Endothelial cell of umbilical vein (primary cell): ENCODE results near the gene JPH2. TPM values are rescaled to one million over a fixed set of nuclear protein-coding genes. Genes with fewer than 3 reads are reported as not detected.

Source experiments
- BruUV-seq: library from RNA; stranded (reverse); fragments of 400-500 nt; replicated peaks from 2 replicates; lab custom pipeline; 2021; lab: Mats Ljungman, UMichigan
- CTCF ChIA-PET: fragments of 300-600, 350-600 bp; sonication (Branson Sonifier 250); formaldehyde crosslinking; loops from one replicate; lab custom pipeline; 2021; ENCODE audit warnings: antibody characterized with exemption, inconsistent platforms; lab: Charles Lee
- POLR2A ChIA-PET: fragments of 300-600, 350-600 bp; sonication (Branson Sonifier 250); formaldehyde crosslinking; loops from one replicate; lab custom pipeline; 2021; ENCODE audit warnings: antibody characterized with exemption, inconsistent platforms; lab: Charles Lee
- DNase-seq: peaks from one replicate; pipeline ENCODE4 v3.0.0-alpha.2; 2011; ENCODE audit warnings: low read depth, low spot score
- FAIRE-seq: peaks from 2 replicates; lab custom pipeline; 2011; peaks lifted over from hg19 to GRCh38; lab: Jason Lieb, UNC
- H2AFZ ChIP-seq: 2 replicates; pipeline ENCODE4 v1.6.0; 2012; ENCODE audit warnings: low read depth, low read length, control low read depth, inconsistent platforms
- H3K27ac ChIP-seq: 2 replicates; pipeline ENCODE4 v1.5.1; 2011; ENCODE audit warnings: low read depth, mild to moderate bottlenecking, control low read depth, low read length, moderate library complexity; ENCODE audit not compliant: insufficient read depth
- H3K27me3 ChIP-seq, 2 experiments: 2 replicates each; pipeline versions ENCODE4 v1.6.0 to v1.6.1; 2011; ENCODE audit warnings: low read length in 2 of 2, mixed read lengths in 1 of 2; ENCODE audit not compliant: control insufficient read depth in 2 of 2, insufficient read depth in 2 of 2
- H3K36me3 ChIP-seq, 2 experiments: 2 replicates in 1 of 2; 3 replicates in 1 of 2; pipeline ENCODE4 v1.5.1; 2011; ENCODE audit warnings: low read length in 2 of 2, mild to moderate bottlenecking in 1 of 2, moderate library complexity in 1 of 2; ENCODE audit not compliant: control insufficient read depth in 2 of 2, insufficient read depth in 2 of 2; ENCODE audit errors: extremely low read depth in 1 of 2
- H3K4me1 ChIP-seq: 3 replicates; pipeline ENCODE4 v1.5.1; 2011; ENCODE audit warnings: mild to moderate bottlenecking, low read length; ENCODE audit not compliant: control insufficient read depth, insufficient read depth; ENCODE audit errors: extremely low read depth
- H3K4me2 ChIP-seq: 2 replicates; pipeline ENCODE4 v1.6.1; 2011; ENCODE audit warnings: low read length, control low read depth, mixed read lengths; ENCODE audit not compliant: insufficient read depth
- H3K4me3 ChIP-seq, 3 experiments: fragments of 200-600 bp in 1 of 3; sonication (generic), shearing (Covaris generic) in 1 of 3; replicated peaks in 1 of 3; 2 replicates each; pipeline ENCODE4 v1.5.1; 2011 to 2016; ENCODE audit warnings: control low read depth in 3 of 3, low read length in 3 of 3, mild to moderate bottlenecking in 2 of 3, inconsistent platforms in 1 of 3, low read depth in 1 of 3, moderate library complexity in 1 of 3; ENCODE audit not compliant: insufficient read depth in 1 of 3
- H3K79me2 ChIP-seq: 2 replicates; pipeline ENCODE4 v1.6.0; 2012; ENCODE audit warnings: low read length, inconsistent platforms; ENCODE audit not compliant: control insufficient read depth, insufficient read depth
- H3K9ac ChIP-seq: replicated peaks from 2 replicates; pipeline ENCODE3; 2011; ENCODE audit warnings: low read length, control low read depth; ENCODE audit not compliant: insufficient read depth; ENCODE audit errors: extremely low read depth
- H3K9me1 ChIP-seq: replicated peaks from 3 replicates; pipeline ENCODE4 v1.6.0; 2011; ENCODE audit warnings: mild to moderate bottlenecking, low read length; ENCODE audit not compliant: control insufficient read depth, insufficient read depth; ENCODE audit errors: extremely low read depth
- H3K9me3 ChIP-seq: replicated peaks from 2 replicates; pipeline ENCODE4 v1.5.1; 2012; ENCODE audit warnings: low read length, inconsistent platforms; ENCODE audit not compliant: control insufficient read depth, insufficient read depth
- H4K20me1 ChIP-seq: replicated peaks from 2 replicates; pipeline ENCODE3; 2011; ENCODE audit warnings: mild to moderate bottlenecking, low read length; ENCODE audit not compliant: control insufficient read depth, insufficient read depth; ENCODE audit errors: extremely low read depth
- CTCF ChIP-seq, 2 donors: IDR thresholded peaks; 1 replicate in 1 of 2; 2 replicates in 1 of 2; pipeline ENCODE4 v1.5.1; 2011; ENCODE audit warnings: low read length in 2 of 2, mild to moderate bottlenecking in 2 of 2, moderate library complexity in 2 of 2, control low read depth in 1 of 2, inconsistent platforms in 1 of 2, low read depth in 1 of 2; ENCODE audit not compliant: insufficient read depth in 1 of 2; ENCODE audit errors: extremely low read depth in 1 of 2
- EZH2 ChIP-seq: IDR thresholded peaks from 2 replicates; pipeline ENCODE4 v1.6.1; 2012; ENCODE audit warnings: borderline replicate concordance, low read depth, mild to moderate bottlenecking, moderate library complexity, low read length, inconsistent platforms; ENCODE audit not compliant: severe bottlenecking
- FOS ChIP-seq: IDR thresholded peaks from 2 replicates; pipeline ENCODE4 v1.6.1; 2011; ENCODE audit warnings: mild to moderate bottlenecking, low read length, moderate library complexity, borderline replicate concordance; ENCODE audit not compliant: insufficient read depth
- GATA2 ChIP-seq: IDR thresholded peaks from 2 replicates; pipeline ENCODE4 v1.7.0; 2011; ENCODE audit warnings: low read depth, mild to moderate bottlenecking, moderate library complexity, mixed read lengths, low read length; ENCODE audit not compliant: insufficient read length, insufficient read depth
- JUN ChIP-seq: IDR thresholded peaks from 2 replicates; pipeline ENCODE4 v1.6.1; 2011; ENCODE audit warnings: borderline replicate concordance, low read depth; ENCODE audit not compliant: insufficient read length, insufficient read depth
- MYC ChIP-seq: IDR thresholded peaks from one replicate; pipeline ENCODE4 v1.6.1; 2011; ENCODE audit warnings: mild to moderate bottlenecking, low read depth, low read length
- POLR2A ChIP-seq: IDR thresholded peaks from 2 replicates; pipeline ENCODE4 v1.6.1; 2012; ENCODE audit warnings: low read depth, mild to moderate bottlenecking, control low read depth, low read length
- dilution Hi-C: fragments of 300-500 bp; cut with MboI; formaldehyde crosslinking; loops from one replicate; pipeline ENCODE4 v1.15.0; 2019; ENCODE audit warnings: low sequenced_read_pairs; ENCODE audit not compliant: extremely low pct_ligation_motif_present
- intact Hi-C: fragments of 100-400 bp; cut with micrococcal nuclease; formaldehyde crosslinking; loops from one replicate; pipeline ENCODE4 v1.10.0; 2022
- polyA plus RNA-seq, 4 experiments: library from polyadenylated mRNA; depleted of rRNA in 3 of 4; stranded (reverse) in 3 of 4; unstranded in 1 of 4; fragments of >200 nt; gene quantifications; 2 replicates each; pipeline versions ENCODE4 v1.2.1 to v1.2.3, GENCODE V29; 2011 to 2012; ENCODE audit warnings: missing spikeins in 1 of 4
- total RNA-seq: library from RNA; stranded (reverse); gene quantifications from 2 replicates; pipeline ENCODE4 v1.2.3, GENCODE V29; 2021

The JPH2 gene
- total and polyA plus RNA-seq, 2 donors (not counting 3 experiments of a cell fraction or from before 2014, with no cell fraction given): not detected

DNA sequence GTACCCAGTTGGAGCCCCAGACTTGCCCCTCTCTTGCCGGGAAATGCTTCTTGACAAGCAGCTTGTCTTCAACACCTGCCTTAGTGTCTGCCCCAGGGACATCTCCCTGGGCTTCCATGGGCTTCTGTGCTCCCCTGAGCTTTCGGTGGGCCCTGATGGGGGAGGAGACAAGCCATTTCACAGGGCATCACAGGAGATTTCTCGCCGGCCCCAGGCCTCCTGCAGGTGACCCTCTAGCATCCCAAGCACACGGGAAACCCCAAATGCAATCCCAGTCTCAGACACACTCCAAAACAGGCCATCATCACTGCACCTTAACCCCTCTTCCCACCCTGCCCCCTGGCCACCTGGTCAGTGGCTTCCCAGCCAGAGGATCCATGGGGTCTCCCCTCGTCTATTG, 74.5 kb downstream of the JPH2 start:
- CTCF ChIA-PET: interaction anchor here (0.6 to 4.4 kb wide), 3 partner anchors 78 to 672 kb away, joined by 3 to 49 read pairs (median 4); no protein-coding TSS in a partner anchor
- intact Hi-C loops: loop anchor here (10.0 kb wide), 1 partner anchor 352 kb away; no protein-coding TSS in a partner anchor

More for the DNA sequence above, 74.5 kb downstream of the JPH2 start:
- no peak overlapping the region for H2AFZ ChIP-seq
- no peak overlapping the region for H3K4me3 ChIP-seq
- H3K79me2 ChIP-seq: no peaks in the 10 kb centered on the region
- dilution Hi-C loops: no loop called here
- POLR2A ChIA-PET: no interaction called here
- no peak for FAIRE-seq
- H3K4me1 ChIP-seq: no peaks in the 10 kb centered on the region
- no peak overlapping the region for H3K4me2 ChIP-seq
- no peaks in the 10 kb centered on the region for H4K20me1 ChIP-seq
- H3K36me3 ChIP-seq: no peaks in the 10 kb centered on the region
- no peak for DNase-seq
- TF ChIP-seq CTCF (IDR thresholded peaks at IDR 0.05; ENCODE audit: extremely low read depth in 1 of 2, insufficient read depth in 1 of 2, low read depth in 1 of 2, low read length in 2 of 2) (no peak), GATA2 (no peak), EZH2 (no peak), POLR2A (no peak), JUN (no peak), FOS (no peak), MYC (no peak)
- H3K27ac ChIP-seq: no peak overlapping the region
- H3K27me3 ChIP-seq: peaks cover 9 to 11% of the 10 kb centered on the region in 2 experiments
- H3K9me3 ChIP-seq: no peaks in the 10 kb centered on the region
- H3K9ac ChIP-seq: no peak overlapping the region
- BruUV-seq: no TSS peak
- H3K9me1 ChIP-seq: no peaks in the 10 kb centered on the region
